ENCODE measurements around the gene SERPING1. TPM values are rescaled to one million over a fixed set of nuclear protein-coding genes. Genes with fewer than 3 reads are reported as not detected.

The SERPING1 gene
- total RNA-seq, 2 donors from 2014 or later, result 1.6 TPM; not detected in 1

DNA sequence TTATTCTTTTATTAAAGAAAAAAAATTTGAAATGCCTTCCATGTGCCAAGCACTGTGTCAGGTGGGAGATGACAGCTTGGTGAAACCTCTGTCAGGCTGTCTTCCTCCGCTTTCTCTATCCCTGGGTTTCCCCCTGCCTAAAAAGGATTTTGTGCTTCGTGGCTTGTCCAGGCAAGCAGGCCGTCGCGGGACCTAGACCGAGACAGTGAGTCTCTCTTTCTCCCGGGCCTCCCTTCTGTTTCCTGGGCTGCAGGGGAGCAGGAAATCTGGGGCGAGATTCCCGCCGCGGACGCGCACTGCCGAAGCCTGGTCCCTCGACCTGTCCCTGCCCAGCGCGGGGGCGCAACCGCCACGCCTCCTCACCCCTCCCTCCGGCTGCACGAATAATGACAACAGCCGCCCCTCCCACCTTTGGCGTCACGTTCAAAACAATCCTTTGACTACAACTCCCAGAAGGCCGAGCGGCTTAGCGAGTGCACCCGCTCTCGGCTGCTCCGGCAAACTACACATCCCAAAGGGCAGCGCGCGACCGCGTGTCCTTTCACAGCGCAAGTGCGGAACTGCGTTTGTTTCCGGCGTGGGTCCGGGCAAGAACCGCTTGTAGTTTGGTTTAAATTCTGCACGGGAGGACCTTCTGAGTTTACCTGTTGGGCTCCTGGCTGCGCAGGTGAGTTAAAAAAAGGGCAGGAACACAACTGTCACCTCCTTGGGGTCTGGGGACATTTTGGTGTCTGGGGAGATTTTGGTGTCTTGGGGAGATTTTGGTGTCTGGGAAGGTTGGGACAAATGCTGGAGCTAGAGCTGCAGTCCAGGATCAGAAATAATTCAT, 59.9 kb downstream of the SERPING1 start, which contains the start of gene CLP1:
Gene CLP1, plus strand, starts transcription at position 569 of the 829 bp plus-strand sequence. CDS start 1,715 bp downstream, outside the sequence.
- peak; percentile 98 for DNase-seq (ENCODE audit: low spot score in 2 of 2)
- Mint-ChIP-seq H3K36me3 (peaks cover 7 to 22% of the 10 kb centered on the region in 2 donors), H3K27ac (peak within 1 kb of the TSS; percentile 92 to 99), H3K9me3 (no peaks in the 10 kb centered on the region)
- ATAC-seq, result peak; percentile 98 to 99

DNA sequence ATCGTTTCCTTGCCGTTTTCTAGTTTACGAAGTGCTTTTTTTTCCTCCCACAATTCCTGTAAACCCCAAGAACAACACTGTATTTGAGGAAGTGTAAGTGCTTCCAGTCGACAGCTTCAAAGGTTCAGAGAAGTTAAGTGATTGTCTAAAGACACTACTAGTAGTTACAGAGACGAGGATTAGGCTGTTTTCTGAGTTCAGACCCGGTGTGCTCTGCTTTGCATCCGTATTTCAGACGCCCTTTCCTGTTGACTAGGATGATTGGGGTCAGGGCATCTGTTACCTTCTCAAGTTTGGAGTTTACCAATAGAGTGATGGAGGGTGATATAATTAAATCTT, 60.5 kb downstream of the SERPING1 start:
- Mint-ChIP-seq H3K9me3 (no peaks in the 10 kb centered on the region), H3K36me3 (peaks cover 7 to 26% of the 10 kb centered on the region in 2 donors), H3K27ac (peak overlapping the region; percentile 92 to 99)
- no peak for ATAC-seq
- no peak for DNase-seq (ENCODE audit: low spot score in 2 of 2)

DNA sequence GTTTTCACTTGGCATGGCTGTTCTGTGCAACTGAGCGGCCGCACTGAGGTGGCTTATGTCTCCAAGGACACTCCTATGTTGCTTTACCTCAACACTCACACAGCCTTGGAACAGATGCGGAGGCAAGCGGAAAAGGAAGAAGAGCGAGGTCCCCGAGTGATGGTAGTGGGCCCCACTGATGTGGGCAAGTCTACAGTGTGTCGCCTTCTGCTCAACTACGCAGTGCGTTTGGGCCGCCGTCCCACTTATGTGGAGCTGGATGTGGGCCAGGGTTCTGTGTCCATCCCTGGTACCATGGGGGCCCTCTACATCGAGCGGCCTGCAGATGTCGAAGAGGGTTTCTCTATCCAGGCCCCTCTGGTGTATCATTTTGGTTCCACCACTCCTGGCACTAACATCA, 62.2 kb downstream of the SERPING1 start:
- H3K27ac Mint-ChIP-seq, result no peak overlapping the region
- H3K36me3 Mint-ChIP-seq, result peaks cover 7 to 26% of the 10 kb centered on the region in 2 donors
- no peak for ATAC-seq
- no peak for DNase-seq (ENCODE audit: low spot score in 2 of 2)
- no peaks in the 10 kb centered on the region for H3K9me3 Mint-ChIP-seq

DNA sequence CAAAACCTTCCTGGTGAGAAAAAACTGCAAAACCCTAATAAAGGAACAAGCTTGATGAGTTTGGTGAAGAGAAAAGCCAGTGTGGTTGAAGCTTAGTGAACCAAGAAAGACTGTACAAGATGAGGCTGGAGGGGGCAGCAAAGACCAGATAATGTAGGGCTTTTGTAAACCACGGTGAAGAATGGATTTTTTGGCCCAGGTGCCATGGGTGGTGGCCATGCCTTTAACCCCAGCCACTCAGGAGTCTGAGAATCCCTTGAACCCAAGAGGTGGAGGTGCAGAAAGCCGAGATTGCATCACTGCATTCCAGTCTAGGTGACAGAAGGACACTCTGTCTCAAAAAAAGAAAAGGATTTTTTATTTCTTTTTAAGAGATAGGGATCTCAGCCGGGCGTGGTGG, 65.4 kb downstream of the SERPING1 start:
- Mint-ChIP-seq H3K9me3 (no peaks in the 10 kb centered on the region), H3K27ac (peak overlapping the region in 1 of 2 donors; percentile 19), H3K36me3 (peaks cover 2 to 21% of the 10 kb centered on the region in 2 donors)
- no peak for ATAC-seq
- no peak for DNase-seq (ENCODE audit: low spot score in 2 of 2)

DNA sequence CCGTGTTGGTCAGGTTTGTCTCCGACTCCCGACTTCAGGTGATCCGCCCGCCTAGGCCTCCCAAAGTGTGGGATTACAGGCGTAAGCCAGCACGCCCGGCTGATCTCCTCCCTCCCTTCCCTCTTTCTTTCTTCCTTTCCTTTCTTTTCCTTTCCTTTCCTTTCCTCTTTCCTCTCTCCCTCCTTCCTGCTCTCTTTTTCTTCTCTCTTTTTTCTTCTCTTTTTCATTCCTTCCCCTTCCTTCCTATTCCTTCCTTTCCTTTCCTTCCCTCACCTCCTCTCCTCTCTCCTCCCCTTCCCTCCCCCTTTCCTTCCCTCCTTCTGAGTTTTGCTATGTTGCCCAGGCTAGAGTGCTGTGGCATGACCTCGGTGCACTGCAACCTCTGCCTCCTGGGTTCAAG, 66.5 kb downstream of the SERPING1 start:
- H3K36me3 Mint-ChIP-seq, result peaks cover 6 to 26% of the 10 kb centered on the region in 2 donors
- H3K27ac Mint-ChIP-seq, result peak overlapping the region in 1 of 2 donors; percentile 86
- no peaks in the 10 kb centered on the region for H3K9me3 Mint-ChIP-seq
- DNase-seq (ENCODE audit: low spot score in 2 of 2) (no peak), ATAC-seq (no peak)

Other genes starting within 250 kb of the SERPING1 start
- not detected for gene PRG3, start 216.5 kb upstream of the SERPING1 start, total RNA-seq
- 1 to 10 TPM in 1 of 2 donors, under 1 TPM in 1; 0.97 to 2.4 TPM for gene PRG2, start 207.0 kb upstream of the SERPING1 start, total RNA-seq
- 100 to 1,000 TPM in 1 of 2 donors, 10 to 100 TPM in 1; 68.9 to 247 TPM for gene SLC43A3, start 170.6 kb upstream of the SERPING1 start, total RNA-seq
- 1 to 10 TPM in 1 of 2 donors, not detected in 1; 1.4 TPM for gene RTN4RL2, start 137.2 kb upstream of the SERPING1 start, total RNA-seq
- gene SLC43A1, start 82.0 kb upstream of the SERPING1 start, total RNA-seq, result 10 to 100 TPM; 11.4 to 26.0 TPM
- gene TIMM10, start 66.9 kb upstream of the SERPING1 start, total RNA-seq, result 10 to 100 TPM; 86.8 to 90.1 TPM
- gene SMTNL1, start 60.1 kb upstream of the SERPING1 start, total RNA-seq, result not detected
- 100 to 1,000 TPM; 122 to 188 TPM for gene UBE2L6, start 30.0 kb upstream of the SERPING1 start, total RNA-seq
- gene YPEL4, start 52.2 kb downstream of the SERPING1 start, total RNA-seq, result 1 to 10 TPM in 1 of 2 donors, not detected in 1; 1.4 TPM
- gene CLP1, start 60.1 kb downstream of the SERPING1 start, total RNA-seq, result 10 to 100 TPM; 15.5 to 23.5 TPM
- 10 to 100 TPM; 49.5 to 59.6 TPM for gene ZDHHC5, start 70.4 kb downstream of the SERPING1 start, total RNA-seq
- 10 to 100 TPM; 10.6 to 11.2 TPM for gene MED19, start 114.5 kb downstream of the SERPING1 start, total RNA-seq
- 10 to 100 TPM; 51.1 to 52.7 TPM for gene TMX2, start 114.9 kb downstream of the SERPING1 start, total RNA-seq
- 100 to 1,000 TPM; 156 to 237 TPM for gene SELENOH, start 143.8 kb downstream of the SERPING1 start, total RNA-seq
- not detected for gene BTBD18, start 154.1 kb downstream of the SERPING1 start, total RNA-seq
- 10 to 100 TPM; 10.4 to 19.7 TPM for gene CTNND1, start 164.1 kb downstream of the SERPING1 start, total RNA-seq

Measured in activated naive CD4-positive, alpha-beta T cell treated with anti-CD3 and anti-CD28 coated beads, Interleukin-2, amount 50 U/mL, for 72 hours (primary cell).